Medulla oblongata (tissue), 1 donor: ENCODE data around the gene MZT2A.
A peak's percentile ranks its signal among the peaks of the same experiment; 100 is the strongest.
"Not testable (repeated sequence)": the region's sequence is repeated elsewhere in the genome, so short reads cannot be mapped to it uniquely, and the experiment has no call there.

Experiments used
- DNase-seq: peaks from one replicate; pipeline ENCODE4 v3.0.0-alpha.2; 2015; ENCODE audit errors: extremely low spot score

The MZT2A gene

GRCh38 chr2:131520526-131520925 is 28.3 kb upstream of the MZT2A start:
- DNase-seq: peak; percentile 64

GRCh38 chr2:131519871-131520470 is 27.8 kb upstream of the MZT2A start:
- not testable (repeated sequence) for DNase-seq

- no peak for DNase-seq
These were observed 27.3 kb upstream of the MZT2A start for GRCh38 chr2:131519466-131519865.

GRCh38 chr2:131518531-131518930 is 26.3 kb upstream of the MZT2A start:
- DNase-seq: not testable (repeated sequence)

GRCh38 chr2:131517856-131518255 is 25.7 kb upstream of the MZT2A start:
- not testable (repeated sequence) for DNase-seq

- DNase-seq: no peak
These were observed 25.1 kb upstream of the MZT2A start for GRCh38 chr2:131517106-131517831.

GRCh38 chr2:131516621-131517020 is 24.4 kb upstream of the MZT2A start:
- DNase-seq: not testable (repeated sequence)

- DNase-seq: no peak
These were observed 23.8 kb upstream of the MZT2A start for GRCh38 chr2:131516011-131516410.

- not testable (repeated sequence) for DNase-seq
These were observed 23.0 kb upstream of the MZT2A start for GRCh38 chr2:131515235-131515634.

- not testable (repeated sequence) for DNase-seq
These were observed 22.4 kb upstream of the MZT2A start for GRCh38 chr2:131514408-131515166.

- DNase-seq: peak; percentile 65
These were observed 20.0 kb upstream of the MZT2A start for GRCh38 chr2:131511969-131512870.

GRCh38 chr2:131511291-131511968 is 19.2 kb upstream of the MZT2A start:
- DNase-seq: peak; percentile 38

GRCh38 chr2:131509615-131510014 is 17.4 kb upstream of the MZT2A start:
- no peak for DNase-seq

- DNase-seq: not testable (repeated sequence)
These were observed 12.0 kb upstream of the MZT2A start for GRCh38 chr2:131504082-131504750.

GRCh38 chr2:131503587-131503986 is 11.4 kb upstream of the MZT2A start:
- DNase-seq: not testable (repeated sequence)

- DNase-seq: peak; percentile 63
These were observed 6.2 kb upstream of the MZT2A start for GRCh38 chr2:131498321-131498973.

GRCh38 chr2:131495506-131495905 is 3.3 kb upstream of the MZT2A start:
- not testable (repeated sequence) for DNase-seq

- DNase-seq: peak; percentile 24
These were observed 1.2 kb upstream of the MZT2A start for GRCh38 chr2:131493199-131493968.
